ENCODE data around the gene KCTD16.

Gene KCTD16

DNA sequence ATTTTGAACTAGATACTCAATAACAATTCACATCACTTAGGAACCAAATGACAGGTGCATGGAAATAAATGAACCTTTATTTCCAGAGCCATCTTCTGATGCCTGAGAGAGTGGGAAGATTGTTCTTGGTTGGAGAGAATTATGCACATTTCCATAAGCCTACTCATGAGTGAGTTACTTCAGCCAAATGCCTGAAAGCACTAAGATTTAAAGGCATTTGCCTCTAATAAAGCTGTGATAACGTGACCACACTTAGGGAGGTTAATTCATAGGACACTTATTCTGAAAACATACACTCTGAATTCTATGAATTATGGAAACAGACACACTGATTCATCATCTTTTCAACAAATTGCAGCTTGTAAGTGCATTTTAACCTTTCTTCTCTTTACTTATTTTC, 40.0 kb downstream of the KCTD16 start:
- no peak for DNase-seq

- DNase-seq, result no peak
Observed at GRCh38 chr5:144219869-144220268, 49.2 kb downstream of the KCTD16 start.

GRCh38 chr5:144227363-144227999, 56.8 kb downstream of the KCTD16 start:
- no peak for DNase-seq

GRCh38 chr5:144230806-144231205, 60.1 kb downstream of the KCTD16 start:
- no peak for DNase-seq

DNA sequence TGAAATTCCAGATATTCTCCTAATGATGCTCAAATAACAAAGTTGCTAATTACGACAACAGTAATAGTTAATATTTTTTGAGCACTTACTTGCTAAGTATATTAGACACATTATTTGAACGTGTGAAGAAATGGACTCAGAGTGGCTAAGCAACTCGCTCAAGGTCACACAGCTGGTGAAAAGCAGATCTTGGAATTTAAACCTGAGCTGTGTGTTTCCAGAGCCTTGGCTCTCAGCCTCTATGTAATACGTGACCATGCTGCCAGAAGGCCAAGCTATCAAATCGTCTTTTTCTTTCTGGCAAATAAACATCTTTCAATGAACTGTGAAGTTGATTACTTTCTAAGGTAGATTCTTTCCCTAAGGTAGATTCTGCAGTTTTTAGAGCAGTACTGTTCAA, 61.6 kb downstream of the KCTD16 start:
- DNase-seq, result no peak

GRCh38 chr5:144236499-144236898, 65.8 kb downstream of the KCTD16 start:
- DNase-seq, result no peak

DNA sequence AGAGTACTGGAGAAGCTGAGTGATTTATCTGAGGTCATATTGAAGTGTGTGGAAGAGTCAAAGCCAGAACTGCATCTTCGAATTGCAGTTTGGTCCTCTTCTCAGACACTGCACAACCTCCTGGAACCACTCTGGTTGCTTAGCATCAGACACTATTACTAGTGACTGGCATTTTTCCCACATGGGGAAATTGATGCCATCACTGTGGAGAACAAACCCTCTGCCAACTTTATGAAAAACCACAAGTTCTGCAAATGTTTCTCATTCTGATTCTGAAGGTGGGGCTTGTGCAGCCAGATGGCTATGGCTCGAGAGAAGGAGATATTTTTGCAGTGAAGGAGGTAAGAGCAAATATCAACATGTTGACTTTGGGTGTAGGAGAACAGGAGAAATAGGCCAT, 67.2 kb downstream of the KCTD16 start:
- no peak for DNase-seq

- no peak for DNase-seq
Observed at GRCh38 chr5:144247131-144247530, 76.5 kb downstream of the KCTD16 start.

DNA sequence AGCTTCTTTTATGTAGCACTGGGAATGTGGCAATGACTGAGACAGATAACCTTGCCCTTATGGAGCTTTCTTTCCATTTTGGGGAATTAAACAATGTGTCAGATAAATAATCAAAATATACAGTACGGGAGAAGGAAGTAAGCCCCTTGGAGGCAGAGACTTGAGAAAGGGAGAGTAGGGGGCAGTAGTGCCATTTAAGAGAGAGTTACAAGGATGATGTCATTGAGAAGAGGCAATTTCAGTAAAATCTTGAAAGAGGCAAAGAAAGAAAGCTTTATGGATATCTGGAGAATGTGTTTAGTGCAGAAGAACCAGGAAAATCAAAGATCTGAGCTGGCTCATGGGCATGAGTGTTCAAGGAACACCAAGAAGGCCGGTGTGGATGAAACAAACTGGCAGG, 77.3 kb downstream of the KCTD16 start:
- DNase-seq, result no peak

DNA sequence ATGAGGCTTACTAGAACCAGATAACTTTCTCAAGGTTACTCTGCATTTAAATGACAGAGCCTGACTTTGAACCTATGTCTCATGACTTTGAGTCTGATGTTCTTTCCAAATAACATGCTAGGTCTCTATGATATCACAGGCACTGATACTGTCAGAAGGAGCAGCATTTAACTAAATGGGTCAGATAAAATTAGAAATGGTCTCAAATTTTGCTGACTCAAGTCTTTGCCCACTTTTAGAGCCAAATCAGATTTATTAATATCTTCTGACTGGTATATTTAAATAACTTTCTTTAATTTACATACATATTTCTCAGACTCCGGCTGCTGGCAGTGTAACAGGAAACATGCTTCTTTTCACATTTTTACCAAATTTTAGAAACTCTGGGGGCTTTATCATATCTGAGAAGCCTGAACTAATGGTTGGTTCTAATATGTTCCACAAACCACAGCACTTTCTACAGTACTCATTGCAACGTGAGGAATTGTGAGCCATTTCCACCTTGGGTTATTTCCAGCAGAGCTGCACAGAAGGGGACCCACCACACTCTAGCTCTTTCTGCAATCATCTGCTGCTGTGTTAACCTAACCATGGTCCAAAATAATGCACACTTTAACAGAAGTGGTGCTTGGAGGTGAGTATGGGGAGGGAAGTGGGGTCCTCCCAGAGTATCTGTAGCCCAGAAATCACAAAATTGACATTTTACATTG, 79.2 kb downstream of the KCTD16 start:
- DNase-seq, result no peak

DNA sequence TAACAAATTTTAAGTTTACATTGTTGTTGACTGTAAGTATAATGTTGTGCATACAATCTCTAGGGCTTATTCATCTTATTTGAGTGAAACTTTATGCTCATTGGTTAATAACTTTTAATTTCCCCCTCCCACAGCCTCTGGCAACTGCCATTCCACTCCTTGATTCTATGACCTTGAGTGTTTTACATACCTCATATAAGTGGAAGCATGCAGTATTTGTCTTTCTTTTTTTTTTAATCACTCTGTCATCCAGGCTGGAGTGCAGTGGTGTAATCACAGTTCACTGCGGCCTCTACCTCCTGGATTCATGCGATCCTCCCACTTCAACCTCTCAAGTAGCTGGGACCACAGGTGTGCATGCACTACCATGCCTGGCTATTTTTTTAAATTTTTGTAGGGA, 83.9 kb downstream of the KCTD16 start:
- no peak for DNase-seq

DNA sequence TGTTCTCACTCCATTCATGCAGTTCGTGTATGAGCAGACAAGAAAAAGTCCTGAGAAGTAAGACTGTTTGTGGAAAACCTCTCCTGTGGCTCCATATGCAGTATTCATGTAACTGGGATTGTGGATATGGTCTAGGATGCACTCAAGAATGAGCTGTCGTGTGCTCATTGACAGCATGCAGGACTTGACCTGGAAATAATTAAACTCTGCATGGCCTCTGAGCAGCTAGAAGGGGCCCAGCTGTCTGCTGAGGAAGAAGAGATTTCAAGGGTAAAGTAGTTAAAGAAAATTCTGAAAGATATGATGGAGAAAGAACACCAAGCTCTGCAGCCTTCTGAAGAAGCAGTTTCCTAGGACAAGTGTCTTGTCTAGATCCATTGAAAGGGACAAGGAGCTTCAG, 89.4 kb downstream of the KCTD16 start:
- DNase-seq, result no peak

GRCh38 chr5:144265643-144266247, 95.1 kb downstream of the KCTD16 start:
- no peak for DNase-seq

GRCh38 chr5:144267961-144268513, 97.4 kb downstream of the KCTD16 start:
- DNase-seq, result no peak

GRCh38 chr5:144273232-144274027, 102.8 kb downstream of the KCTD16 start:
- DNase-seq, result no peak

DNA sequence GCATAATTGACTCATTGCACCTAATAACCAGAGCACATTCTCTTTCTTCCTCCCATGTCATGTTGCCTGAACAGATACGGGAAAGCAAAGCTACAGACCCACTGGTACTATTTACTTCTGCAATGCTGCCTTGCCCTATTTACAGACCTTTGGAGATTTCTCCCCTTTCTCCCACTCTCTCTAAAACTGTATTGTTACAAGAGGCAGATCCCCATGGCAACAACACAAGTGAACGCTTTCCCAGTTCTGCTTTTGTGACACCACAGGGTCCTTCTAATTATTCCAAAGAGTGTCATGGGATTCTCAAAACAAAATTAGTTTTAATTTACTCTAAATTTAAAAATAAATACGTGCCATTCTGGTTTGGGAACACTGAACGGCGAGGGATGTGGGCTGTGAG, 104.7 kb downstream of the KCTD16 start:
- DNase-seq, result no peak

- no peak for DNase-seq
Observed at GRCh38 chr5:144276034-144276822, 105.6 kb downstream of the KCTD16 start.

GRCh38 chr5:144281784-144282183, 111.1 kb downstream of the KCTD16 start:
- DNase-seq, result no peak

GRCh38 chr5:144284036-144284435, 113.4 kb downstream of the KCTD16 start:
- DNase-seq, result no peak

- DNase-seq, result no peak
Observed at GRCh38 chr5:144284931-144285502, 114.3 kb downstream of the KCTD16 start.

DNA sequence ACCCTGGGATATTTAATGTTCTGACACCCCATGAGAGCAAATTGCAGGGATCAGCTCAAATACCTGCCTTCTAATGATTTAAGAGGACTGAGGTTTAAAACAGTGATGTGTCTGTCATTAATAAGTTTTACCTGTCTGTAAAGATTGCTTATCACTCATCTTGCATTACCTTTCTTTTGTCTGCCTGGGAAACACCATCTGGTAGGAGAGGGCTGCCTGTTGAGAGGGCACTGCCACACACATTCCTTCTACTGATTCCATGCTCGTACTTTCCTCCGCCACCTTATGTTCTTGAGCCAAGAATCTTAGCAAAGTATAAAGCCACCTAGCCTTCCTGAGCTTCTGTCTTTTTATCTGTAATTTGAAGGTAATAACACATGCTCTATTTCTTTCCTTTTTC, 118.6 kb downstream of the KCTD16 start:
- no peak for DNase-seq

- no peak for DNase-seq
Observed at GRCh38 chr5:144292029-144292428, 121.4 kb downstream of the KCTD16 start.
